ENCODE results near the gene TMCO5A.
A peak's percentile ranks its signal among the peaks of the same experiment; 100 is the strongest.

DNA sequence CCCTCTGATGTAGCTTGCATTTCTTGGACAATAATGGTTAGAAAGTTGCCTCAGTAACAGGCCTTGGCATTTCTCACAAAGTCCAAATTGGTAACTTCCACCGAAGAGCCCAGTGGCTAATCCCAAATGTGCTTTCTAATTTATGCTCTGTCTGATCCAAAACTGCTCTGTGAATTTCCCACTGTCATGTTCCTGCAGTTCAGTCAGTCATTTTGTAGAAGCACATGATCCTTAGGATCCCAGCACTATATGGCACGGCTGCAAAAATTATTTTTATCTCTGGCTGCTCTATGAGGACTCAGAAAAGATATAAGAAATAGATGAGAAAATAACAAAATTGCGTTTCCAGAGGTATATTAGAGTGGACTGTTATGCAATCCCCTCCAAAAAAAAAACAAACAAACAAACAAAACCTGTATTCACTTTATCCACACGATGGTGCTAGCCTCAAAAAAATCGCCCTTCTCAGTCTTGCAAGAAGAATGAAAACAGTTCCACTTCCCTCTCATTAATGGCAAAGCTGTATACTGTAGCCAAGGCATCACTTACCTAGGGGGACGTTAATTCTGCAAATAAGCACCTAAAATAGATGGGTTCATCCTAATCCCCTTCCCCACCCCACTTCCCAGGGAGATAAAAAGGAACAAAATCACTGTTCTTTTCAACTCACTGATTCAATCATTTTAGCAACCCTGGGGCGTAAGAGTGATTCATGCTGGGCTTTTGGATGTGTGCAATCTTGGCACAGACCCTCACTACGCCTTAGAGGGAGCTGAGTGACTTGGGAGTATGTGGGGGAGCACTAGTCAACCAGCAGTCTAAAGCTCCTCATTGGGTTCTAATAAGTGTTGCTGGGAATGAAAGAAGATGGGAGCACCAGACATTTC, 61.3 kb downstream of the TMCO5A start:
- TF ChIP-seq, protein P1, sequence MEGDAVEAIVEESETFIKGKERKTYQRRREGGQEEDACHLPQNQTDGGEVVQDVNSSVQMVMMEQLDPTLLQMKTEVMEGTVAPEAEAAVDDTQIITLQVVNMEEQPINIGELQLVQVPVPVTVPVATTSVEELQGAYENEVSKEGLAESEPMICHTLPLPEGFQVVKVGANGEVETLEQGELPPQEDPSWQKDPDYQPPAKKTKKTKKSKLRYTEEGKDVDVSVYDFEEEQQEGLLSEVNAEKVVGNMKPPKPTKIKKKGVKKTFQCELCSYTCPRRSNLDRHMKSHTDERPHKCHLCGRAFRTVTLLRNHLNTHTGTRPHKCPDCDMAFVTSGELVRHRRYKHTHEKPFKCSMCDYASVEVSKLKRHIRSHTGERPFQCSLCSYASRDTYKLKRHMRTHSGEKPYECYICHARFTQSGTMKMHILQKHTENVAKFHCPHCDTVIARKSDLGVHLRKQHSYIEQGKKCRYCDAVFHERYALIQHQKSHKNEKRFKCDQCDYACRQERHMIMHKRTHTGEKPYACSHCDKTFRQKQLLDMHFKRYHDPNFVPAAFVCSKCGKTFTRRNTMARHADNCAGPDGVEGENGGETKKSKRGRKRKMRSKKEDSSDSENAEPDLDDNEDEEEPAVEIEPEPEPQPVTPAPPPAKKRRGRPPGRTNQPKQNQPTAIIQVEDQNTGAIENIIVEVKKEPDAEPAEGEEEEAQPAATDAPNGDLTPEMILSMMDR (IDR thresholded peaks at IDR 0.05): peak in 6 of 7 experiments; percentile 29 to 81 (median 56)
- TF ChIP-seq POLR2A (IDR thresholded peaks at IDR 0.05): no peak
